ENCODE results near the gene GPATCH3.
A peak's percentile ranks its signal among the peaks of the same experiment; 100 is the strongest.
"Not testable (repeated sequence)": the region's sequence is repeated elsewhere in the genome, so short reads cannot be mapped to it uniquely, and the experiment has no call there.

GPATCH3 gene, protein sequence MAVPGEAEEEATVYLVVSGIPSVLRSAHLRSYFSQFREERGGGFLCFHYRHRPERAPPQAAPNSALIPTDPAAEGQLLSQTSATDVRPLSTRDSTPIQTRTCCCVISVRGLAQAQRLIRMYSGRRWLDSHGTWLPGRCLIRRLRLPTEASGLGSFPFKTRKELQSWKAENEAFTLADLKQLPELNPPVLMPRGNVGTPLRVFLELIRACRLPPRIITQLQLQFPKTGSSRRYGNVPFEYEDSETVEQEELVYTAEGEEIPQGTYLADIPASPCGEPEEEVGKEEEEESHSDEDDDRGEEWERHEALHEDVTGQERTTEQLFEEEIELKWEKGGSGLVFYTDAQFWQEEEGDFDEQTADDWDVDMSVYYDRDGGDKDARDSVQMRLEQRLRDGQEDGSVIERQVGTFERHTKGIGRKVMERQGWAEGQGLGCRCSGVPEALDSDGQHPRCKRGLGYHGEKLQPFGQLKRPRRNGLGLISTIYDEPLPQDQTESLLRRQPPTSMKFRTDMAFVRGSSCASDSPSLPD

DNA sequence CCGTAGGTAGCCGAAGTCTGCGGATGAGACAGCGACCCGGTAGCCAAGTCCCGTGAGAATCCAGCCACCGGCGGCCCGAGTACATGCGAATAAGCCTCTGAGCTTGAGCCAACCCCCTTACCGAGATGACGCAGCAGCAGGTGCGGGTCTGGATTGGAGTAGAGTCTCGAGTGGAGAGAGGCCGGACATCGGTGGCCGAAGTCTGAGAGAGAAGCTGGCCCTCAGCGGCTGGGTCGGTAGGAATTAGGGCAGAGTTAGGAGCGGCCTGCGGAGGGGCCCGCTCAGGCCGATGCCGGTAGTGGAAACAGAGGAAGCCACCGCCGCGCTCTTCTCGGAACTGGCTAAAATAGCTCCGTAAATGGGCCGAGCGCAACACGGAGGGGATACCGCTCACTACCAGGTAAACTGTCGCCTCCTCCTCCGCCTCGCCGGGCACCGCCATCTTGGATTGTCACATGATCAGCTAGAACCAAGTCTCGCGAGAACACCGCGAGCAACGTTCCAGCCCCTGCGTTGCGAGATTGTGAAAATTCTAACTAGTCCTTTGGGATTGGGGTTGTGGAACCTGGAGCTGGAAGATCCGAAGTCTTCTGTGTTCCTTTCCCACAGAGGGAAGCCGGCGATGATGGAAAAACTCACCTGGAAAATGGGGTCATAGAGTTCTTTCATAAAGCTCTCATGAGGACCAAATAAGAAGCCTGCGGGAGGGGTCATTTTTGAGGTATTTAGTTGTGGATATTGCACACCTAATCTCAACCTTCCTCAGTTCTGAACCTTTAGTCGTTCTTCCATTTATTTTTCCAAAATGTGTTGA lies at the start of gene GPATCH3:
GPATCH3 (minus strand) TSS at position 467 of the 814 bp plus-strand sequence; CDS start at position 442, 25 bp downstream.
- H3K4me3 ChIP-seq (ENCODE audit: low read depth, low read length): peak within 1 kb of the TSS; percentile 95

DNA sequence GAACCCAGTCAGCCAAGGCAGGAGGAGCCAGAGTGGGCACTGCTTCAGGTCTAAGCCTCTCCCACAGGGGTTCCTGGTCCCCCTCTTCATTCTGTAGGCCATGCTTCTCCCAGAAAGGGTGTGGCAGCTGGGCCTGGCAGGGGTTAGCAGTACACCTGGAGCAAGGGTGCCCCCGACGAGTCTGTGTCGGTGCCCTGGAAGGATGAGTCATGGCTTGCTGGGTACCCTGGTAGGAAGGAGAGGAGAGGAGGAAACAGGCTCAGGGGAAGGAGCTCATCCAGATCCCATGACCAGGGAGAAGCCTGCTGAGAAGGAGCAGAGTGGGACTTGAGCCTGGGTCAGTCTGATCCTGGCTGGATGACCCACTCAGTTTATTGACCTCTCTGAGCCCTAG lies 49.7 kb upstream of the GPATCH3 start:
- no peak overlapping the region for H3K4me3 ChIP-seq (ENCODE audit: low read depth, low read length)

DNA sequence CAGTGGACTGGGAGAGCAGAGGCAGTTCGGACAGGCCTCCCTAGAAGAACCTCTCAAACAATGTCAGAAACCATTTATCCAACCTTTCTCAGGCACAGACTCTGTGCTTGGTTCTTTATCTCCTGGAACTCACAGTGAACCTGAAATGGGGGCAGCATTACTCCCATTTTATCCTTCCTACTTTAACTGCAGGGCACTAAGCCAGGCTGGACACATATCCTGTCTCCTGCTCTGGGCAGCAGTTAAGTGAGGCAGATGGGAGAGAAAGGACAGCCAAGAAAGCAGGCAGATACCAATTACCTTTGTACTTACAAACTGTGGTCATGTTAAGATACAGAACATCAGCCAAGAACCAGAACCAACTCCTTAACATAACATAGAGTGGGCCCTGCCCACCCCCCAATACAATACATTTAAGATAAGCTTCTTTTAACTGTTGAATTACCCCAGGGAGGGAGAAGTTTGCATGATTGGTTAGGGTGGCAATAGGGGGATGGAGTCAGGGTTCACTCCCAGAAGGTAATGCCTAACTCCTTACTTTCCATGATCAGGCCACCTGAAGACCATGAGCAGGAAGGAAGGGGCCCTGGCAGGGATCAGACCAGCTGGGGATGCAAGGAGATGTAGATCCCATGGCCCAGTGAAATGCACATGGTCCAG lies 49.1 kb upstream of the GPATCH3 start:
- no peak overlapping the region for H3K4me3 ChIP-seq (ENCODE audit: low read depth, low read length)

DNA sequence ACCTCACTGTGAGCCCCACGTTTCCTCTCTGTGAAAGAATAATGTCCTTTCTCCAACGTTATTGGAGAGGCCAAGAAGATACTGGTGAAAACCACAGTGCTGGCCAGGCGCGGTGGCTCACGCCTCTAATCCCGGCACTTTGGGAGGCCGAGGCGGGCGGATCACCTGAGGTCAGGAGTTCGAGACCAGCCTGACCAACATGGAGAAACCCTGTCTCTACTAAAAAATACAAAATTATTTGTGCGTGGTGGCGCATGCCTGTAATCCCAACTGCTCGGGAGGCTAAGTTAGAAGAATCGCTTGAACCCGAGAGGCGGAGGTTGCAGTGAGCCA lies 48.4 kb upstream of the GPATCH3 start:
- H3K4me3 ChIP-seq (ENCODE audit: low read depth, low read length): not testable (repeated sequence)

DNA sequence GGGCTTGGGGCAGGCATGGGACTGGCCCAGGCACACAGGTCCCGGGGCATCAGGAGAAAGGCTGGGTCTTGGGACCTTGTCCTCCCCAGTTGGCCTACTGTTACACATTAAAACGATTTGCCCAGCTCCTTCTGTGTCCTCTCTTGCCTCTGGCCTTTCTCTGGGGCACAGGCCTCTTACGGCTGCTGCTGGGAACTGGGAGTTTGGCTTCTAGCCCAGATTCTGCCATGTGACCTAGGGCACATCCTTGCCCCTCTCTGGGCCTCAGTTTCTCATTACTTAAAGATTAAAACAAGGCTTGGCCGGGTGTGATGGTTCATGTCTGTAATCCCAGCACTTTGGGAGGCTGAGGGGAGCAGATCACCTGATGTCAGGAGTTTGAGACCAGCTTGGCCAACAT lies 46.0 kb upstream of the GPATCH3 start:
- no peak overlapping the region for H3K4me3 ChIP-seq (ENCODE audit: low read depth, low read length)

DNA sequence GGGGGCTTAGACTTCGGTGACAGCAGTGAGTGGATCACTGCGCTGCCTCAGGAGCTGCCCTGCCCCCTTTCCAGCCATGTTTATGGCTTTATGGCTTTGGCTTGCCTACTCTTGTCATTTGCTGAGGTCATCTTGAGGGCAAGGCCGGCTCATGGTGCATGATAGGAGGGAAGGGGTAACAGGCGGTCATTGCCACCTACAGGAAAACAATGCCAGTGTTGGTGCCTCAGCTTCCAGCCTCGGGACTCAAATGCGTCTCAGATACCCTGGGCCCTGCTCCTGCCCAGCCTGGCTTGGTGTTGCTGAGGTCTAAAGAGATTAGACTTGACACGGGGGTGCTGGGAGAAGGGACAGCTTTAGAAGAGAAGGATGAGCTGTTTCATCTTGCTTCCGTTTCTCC lies 45.5 kb upstream of the GPATCH3 start:
- H3K4me3 ChIP-seq (ENCODE audit: low read depth, low read length): no peak overlapping the region

DNA sequence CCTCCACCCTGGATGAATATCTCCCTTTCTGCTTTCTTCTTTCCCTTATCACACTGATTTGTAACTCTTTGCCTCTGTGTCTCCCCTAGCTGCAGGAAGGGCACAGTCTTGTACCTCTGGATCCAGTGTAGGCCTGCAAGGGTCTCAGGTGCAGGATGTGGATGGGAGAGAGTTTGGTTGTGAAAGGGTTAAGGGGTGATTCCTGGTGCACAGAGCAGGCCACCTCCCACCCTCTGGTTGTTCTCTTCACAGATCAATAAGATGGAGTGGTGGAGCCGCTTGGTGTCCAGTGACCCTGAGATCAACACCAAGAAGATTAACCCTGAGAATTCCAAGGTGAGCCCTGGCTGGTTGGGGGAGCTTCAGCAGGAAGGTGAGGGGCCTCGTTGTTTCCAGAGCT lies 44.9 kb upstream of the GPATCH3 start:
- no peak overlapping the region for H3K4me3 ChIP-seq (ENCODE audit: low read depth, low read length)

DNA sequence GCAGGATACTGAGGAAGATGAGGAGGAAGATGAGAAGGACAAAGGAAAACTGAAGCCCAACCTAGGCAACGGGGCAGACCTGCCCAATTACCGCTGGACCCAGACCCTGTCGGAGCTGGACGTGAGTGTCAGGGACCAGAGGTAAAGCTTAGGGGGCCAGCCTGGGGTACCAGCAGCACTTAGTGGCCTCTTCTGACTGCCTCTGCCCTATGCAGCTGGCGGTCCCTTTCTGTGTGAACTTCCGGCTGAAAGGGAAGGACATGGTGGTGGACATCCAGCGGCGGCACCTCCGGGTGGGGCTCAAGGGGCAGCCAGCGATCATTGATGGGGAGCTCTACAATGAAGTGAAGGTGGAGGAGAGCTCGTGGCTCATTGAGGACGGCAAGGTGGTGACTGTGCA lies 42.4 kb upstream of the GPATCH3 start:
- no peak overlapping the region for H3K4me3 ChIP-seq (ENCODE audit: low read depth, low read length)

DNA sequence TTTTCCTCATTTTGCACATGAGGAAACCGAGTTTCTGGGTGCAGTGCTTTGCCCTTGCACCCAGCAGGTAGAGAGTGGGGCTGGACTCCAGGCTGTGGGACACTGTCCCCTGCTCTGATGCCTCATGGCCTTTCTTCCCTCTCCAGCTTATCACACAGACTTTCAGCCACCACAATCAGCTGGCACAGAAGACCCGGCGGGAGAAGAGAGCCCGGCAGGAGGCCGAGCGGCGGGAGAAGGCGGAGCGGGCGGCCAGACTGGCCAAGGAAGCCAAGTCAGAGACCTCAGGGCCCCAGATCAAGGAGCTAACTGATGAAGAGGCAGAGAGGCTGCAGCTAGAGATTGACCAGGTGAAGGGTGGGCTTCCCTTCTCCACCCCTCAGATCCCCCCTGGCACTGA lies 41.0 kb upstream of the GPATCH3 start:
- H3K4me3 ChIP-seq (ENCODE audit: low read depth, low read length): no peak overlapping the region

DNA sequence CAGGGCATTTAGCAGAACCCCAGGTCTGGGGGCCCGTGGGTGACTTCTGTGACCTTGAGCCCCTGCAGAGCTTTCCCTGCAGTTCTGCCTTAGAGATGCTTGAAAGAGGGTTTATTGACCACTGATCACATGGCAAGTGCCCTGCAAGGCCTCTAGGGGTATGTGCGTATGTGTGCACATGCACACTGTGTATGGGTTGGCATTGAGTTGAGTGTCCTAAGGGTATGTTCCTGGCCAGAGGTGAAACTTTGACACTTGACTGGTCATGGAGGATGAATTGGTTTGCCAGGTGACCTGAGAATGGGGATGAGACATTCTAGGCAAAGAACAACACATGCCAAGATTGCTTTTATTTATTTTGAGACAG lies 38.4 kb upstream of the GPATCH3 start:
- no peak overlapping the region for H3K4me3 ChIP-seq (ENCODE audit: low read depth, low read length)

DNA sequence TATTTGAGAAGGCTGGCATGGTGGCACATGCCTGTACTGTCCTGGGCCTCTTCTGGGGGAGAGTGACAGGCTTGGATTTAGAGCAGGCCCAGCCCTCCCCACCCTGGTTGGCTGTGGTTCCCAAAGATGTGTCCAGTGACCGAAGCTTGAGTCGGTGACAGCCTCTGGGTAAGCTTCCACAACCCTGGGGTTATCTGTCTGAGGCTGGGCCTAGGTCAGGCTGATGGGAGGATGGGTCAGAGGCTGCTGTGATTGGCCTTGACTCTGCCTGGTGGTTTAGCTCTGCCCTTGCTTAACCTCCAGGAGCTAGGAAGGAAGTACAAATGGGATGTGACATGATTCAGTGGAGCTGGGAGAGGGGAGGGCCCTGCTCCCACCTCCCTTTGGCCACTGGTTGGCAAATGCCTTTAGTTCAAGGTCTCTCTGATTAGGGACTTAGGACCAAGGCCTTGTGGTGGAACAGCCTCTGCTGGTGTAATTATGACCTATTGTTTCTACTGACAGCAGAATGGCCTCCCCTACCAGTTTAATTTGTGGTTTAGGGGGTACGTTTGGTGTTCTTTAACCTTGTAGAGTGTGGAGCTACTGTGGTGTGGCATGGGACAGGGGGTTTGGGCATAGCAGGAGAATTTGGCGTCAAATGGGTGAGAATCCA lies 37.9 kb upstream of the GPATCH3 start:
- H3K4me3 ChIP-seq (ENCODE audit: low read depth, low read length): no peak overlapping the region

DNA sequence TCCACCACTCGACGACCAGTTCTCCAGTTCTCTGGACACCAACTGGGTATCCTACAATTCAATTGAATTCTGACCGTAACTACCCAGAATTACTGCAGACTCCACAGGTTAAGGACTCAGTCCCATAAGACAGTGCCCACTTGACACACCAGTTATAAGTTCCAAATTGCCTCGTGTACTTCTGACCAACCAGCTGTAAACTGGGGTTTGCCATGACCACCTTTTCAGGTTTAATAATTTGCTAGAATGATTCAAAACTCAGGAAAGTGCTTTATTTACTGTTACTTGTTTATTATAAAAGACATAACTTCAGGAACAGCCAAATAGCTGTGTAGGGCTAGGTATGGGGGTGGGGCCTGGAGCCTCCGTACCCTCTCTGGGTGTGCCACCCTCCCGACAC lies 36.6 kb upstream of the GPATCH3 start:
- H3K4me3 ChIP-seq (ENCODE audit: low read depth, low read length): no peak overlapping the region

DNA sequence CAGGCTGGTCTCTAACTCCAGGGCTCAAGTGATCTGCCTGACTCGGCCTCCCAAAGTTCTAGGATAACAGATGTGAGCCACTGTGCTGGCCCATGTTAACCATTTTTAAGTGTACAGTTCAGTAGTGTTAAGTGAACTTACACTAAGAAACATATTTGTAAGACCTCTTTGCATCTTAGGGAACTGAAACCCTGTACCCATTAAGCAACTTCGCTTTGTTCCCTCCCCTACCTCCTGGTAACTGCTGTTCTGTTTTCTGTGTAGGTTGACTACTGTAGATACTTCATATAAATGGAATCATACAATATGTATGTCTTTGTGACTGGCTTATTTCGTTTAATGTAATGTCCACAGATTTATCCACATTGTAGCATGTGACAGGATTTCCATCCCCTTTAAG lies 32.3 kb upstream of the GPATCH3 start:
- no peak overlapping the region for H3K4me3 ChIP-seq (ENCODE audit: low read depth, low read length)

DNA sequence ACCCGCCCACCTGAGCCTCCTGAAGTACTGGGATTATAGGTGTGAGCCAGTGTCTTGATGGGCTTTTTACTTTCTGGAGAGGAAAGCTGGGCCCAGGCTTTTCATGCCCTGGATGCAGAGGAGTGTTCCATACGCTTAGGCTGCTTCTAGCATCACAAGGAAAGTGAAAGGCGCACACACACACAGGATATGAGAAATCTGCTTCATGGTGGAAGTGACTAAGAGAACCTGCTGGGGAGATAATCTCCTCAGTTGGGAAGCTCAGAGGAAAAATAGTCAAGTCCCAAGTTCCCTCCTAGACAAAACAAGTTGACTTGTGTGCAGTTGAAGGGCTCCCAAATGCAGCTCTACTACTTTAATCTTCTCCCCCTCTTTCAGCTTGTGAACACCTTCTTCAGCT lies 23.4 kb upstream of the GPATCH3 start:
- no peak overlapping the region for H3K4me3 ChIP-seq (ENCODE audit: low read depth, low read length)

DNA sequence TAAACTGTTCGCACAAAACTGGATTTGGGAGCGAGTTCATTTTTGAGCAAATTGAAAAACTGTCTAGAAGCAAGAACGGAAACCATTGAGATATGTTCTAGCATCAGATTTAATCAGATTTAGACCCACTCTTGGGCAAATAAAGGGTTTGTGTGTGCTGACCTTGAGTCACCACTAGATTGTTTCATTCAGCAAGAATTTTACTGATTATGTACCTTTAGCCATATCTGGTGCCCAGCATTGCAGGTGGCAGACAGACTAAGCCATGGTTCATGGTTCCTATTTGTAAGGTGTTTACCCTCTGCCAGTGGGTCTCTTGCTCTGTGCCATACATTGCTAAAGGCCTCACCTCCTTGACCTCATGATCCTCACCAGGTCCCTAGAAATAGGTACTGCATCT lies 22.6 kb upstream of the GPATCH3 start:
- H3K4me3 ChIP-seq (ENCODE audit: low read depth, low read length): no peak overlapping the region

DNA sequence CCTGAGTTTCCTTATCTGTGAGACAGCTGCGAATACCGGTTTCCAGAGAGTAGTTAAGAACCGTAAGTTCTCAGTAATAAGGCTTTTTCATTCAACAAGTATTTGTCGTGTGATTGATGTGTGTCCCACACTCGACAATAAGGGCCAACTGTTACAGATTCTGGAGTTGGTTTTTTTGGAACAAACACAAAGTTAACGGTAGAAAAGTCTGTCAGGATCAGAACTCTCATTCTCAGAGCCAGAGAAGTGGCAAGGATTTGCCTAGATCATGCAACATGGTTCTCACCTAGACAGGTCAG lies 22.1 kb upstream of the GPATCH3 start:
- peak overlapping the region; percentile 93 for H3K4me3 ChIP-seq (ENCODE audit: low read depth, low read length)

DNA sequence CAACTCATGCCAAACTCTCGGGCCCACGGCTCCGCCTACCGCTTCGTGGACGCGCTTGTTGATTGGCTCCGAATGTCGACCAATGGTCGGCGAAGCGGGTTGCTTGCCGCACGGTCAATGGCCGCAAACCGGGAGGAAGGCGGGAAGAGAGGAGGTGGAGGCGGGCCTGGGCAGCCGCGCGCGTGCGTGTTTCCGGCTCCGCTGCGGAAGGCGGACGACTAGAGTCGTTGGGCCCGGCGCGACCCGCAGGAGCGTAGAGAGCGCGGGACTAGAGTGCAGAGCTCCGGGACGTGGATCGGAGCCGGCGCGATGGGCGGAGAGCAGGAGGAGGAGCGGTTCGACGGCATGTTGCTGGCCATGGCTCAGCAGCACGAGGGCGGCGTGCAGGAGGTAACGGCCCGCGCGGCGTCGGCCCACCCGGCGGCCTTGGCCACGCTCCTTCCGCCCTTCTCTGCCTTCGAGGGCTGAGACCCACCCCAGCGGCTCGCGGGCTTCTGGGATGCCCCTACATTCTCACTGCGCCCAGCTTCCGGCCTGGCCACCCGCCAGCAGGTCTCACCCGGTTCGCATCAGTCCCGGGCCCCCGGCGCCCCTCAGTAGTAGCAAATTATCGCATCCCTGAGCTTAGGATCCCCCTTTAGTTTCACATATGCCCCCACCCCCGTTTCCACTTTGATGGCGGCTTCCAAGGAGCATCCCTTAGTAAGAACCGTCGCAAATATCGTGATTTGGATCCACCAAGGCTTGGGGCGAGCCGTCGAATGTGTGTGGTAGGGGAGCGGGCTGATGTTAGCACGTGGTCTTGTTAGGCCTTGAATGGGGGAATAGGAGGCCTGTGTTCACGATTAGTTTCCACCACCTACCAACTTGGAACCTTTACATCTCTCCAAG lies 21.5 kb upstream of the GPATCH3 start, which contains the start of gene NUDC:
NUDC (plus strand) TSS at position 204 of the 891 bp plus-strand sequence; CDS start at position 310, 106 bp downstream.
- peak within 1 kb of the TSS; percentile 93 for H3K4me3 ChIP-seq (ENCODE audit: low read depth, low read length)

DNA sequence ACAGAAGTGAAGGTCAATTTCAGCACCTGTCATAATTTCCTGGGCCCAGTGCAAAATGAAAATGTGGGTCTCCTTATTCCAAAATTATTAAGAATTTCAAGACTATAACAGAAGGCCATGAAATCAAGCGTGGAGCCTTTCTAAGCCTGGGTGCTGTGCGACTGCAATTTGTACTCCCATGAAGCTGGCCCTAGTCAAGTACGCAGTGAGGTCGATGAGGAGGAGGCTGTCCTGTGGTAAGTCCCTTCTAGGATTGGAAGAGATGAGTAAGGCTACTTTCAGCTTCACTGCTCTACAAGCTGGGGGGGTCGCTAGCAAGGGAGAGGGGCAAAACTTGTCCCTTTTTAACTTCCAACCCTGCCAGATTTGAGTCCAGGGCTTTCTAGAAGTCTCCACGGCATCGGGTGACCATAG lies 20.9 kb upstream of the GPATCH3 start:
- H3K4me3 ChIP-seq (ENCODE audit: low read depth, low read length): peak overlapping the region; percentile 93

DNA sequence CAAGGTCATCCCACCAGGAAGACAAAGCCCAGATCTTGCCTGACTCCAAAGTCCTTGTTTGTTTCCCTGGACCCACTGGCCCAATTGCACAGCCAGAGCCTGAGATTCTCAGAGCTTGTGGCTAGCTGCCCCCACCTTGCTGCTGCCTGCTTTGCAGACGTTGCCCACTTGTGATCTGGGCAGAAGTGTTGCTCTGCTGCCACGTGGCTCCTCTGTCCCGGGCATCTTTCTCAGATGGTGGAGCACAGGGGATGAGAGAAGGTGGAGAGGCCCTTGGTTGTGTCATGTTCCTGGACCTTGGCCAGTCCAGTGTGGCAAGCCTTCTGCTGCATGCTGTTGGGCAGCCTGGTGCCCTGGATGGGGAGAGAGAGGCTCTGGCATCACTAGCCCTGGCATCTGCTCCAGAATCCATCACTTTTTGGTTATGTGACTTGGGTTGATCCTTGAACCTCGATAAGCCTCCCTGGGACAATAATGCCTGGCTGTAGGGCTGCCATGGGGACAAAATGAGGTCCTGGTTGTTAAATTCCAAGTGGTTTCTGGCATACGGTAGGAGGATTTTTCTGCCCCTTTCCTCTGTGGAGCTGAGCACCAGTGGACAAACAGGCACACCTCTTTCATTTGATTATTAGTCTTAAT lies 15.1 kb upstream of the GPATCH3 start:
- H3K4me3 ChIP-seq (ENCODE audit: low read depth, low read length): no peak overlapping the region

All from iPS-11a (cell line).